ENCODE data around the gene SENP7.

Gene SENP7

GRCh38 chr3:101433652-101434051, 79.4 kb downstream of the SENP7 start:
- DNase-seq (ENCODE audit: low read depth) = no peak
- H3K4me3 ChIP-seq (ENCODE audit: low read length) = no peak overlapping the region
- no peak for TF ChIP-seq CTCF (conservative IDR thresholded peaks at IDR 0.05; ENCODE audit: low read depth, low read length)

- no peak overlapping the region for H3K4me3 ChIP-seq (ENCODE audit: low read length)
- TF ChIP-seq CTCF (conservative IDR thresholded peaks at IDR 0.05; ENCODE audit: low read depth, low read length) = no peak
- no peak for DNase-seq (ENCODE audit: low read depth)
These were observed 88.8 kb downstream of the SENP7 start for GRCh38 chr3:101423984-101424888.

DNA sequence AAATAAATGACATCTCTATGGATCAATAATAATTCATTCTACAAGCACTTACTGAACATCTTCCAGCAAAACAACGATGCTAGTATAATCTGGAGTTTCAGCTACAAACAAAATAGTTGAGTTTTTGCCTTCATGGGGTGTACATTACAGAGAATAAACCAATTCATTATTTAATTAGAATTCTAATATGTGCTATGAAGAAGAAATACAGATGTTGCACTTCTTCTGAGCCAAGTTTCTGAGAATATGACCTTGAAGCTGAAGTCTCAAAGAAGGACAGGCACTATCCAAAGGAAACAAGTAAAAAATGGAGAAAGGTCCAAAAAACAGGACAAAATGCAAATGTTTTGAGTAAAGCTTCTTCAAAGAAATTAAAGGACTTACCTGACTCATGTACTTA, 94.2 kb downstream of the SENP7 start:
- TF ChIP-seq CTCF (conservative IDR thresholded peaks at IDR 0.05; ENCODE audit: low read depth, low read length) = no peak
- no peak for DNase-seq (ENCODE audit: low read depth)

GRCh38 chr3:101414121-101414520, 98.9 kb downstream of the SENP7 start:
- no peak overlapping the region for H3K4me3 ChIP-seq (ENCODE audit: low read length)
- DNase-seq (ENCODE audit: low read depth) = no peak
- no peak for TF ChIP-seq CTCF (conservative IDR thresholded peaks at IDR 0.05; ENCODE audit: low read depth, low read length)

More for the DNA sequence above, 94.2 kb downstream of the SENP7 start:
- H3K4me3 ChIP-seq (ENCODE audit: low read length) = no peak overlapping the region

GRCh38 chr3:101413656-101414055, 99.4 kb downstream of the SENP7 start:
- no peak overlapping the region for H3K4me3 ChIP-seq (ENCODE audit: low read length)
- no peak for DNase-seq (ENCODE audit: low read depth)
- no peak for TF ChIP-seq CTCF (conservative IDR thresholded peaks at IDR 0.05; ENCODE audit: low read depth, low read length)

GRCh38 chr3:101391413-101391950, 121.5 kb downstream of the SENP7 start:
- no peak overlapping the region for H3K4me3 ChIP-seq (ENCODE audit: low read length)
- DNase-seq (ENCODE audit: low read depth) = no peak
- TF ChIP-seq CTCF (conservative IDR thresholded peaks at IDR 0.05; ENCODE audit: low read depth, low read length) = no peak

DNA sequence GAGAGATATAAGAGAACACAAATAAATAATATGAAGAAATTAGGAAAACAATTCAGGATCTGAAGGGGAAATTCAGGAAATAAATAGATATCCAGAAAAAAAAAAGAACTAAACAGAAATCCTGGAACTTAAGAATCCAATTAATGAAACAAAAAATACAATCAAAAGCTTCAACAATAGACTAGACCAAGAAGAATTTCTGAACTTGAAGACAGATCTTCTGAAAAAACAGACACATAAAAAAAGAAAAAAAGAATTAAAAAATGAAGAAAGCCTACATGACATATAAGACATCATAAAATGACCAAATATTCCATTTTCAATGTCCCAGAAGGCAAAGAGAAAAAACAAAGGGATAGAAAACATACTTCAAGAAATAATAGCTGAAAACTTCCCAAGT, 124.3 kb downstream of the SENP7 start:
- DNase-seq (ENCODE audit: low read depth) = no peak
- TF ChIP-seq CTCF (conservative IDR thresholded peaks at IDR 0.05; ENCODE audit: low read depth, low read length) = no peak
- H3K4me3 ChIP-seq (ENCODE audit: low read length) = no peak overlapping the region

Data from retinal pigment epithelial cell (primary cell).